IMR-90 (cell line): ENCODE results near the gene CLEC1A.

Experiments
- CEBPB ChIP-seq: IDR thresholded peaks from 2 replicates; pipeline ENCODE4 v1.6.1; 2012; ENCODE audit warnings: low read depth, low read length, improper control_type of control experiment
- CHD1 ChIP-seq: IDR thresholded peaks from 2 replicates; pipeline ENCODE4 v1.6.1; 2012; ENCODE audit warnings: low read depth, low read length, improper control_type of control experiment
- CTCF ChIP-seq: conservative IDR thresholded peaks from 2 replicates; pipeline ENCODE4 v1.5.1; 2012; ENCODE audit warnings: mild to moderate bottlenecking, low read depth, low read length, improper control_type of control experiment
- NFE2L2 ChIP-seq: fragments of 150-350 bp; IDR thresholded peaks from 2 replicates; pipeline ENCODE4 v1.6.1; 2016; ENCODE audit warnings: low read depth, mild to moderate bottlenecking, low read length
- POLR2A ChIP-seq: IDR thresholded peaks from 2 replicates; pipeline ENCODE4 v1.6.1; 2012; ENCODE audit warnings: mild to moderate bottlenecking, low read depth, low read length
- RFX5 ChIP-seq: IDR thresholded peaks from 2 replicates; pipeline ENCODE4 v1.8.0; 2012; ENCODE audit warnings: low read depth, mild to moderate bottlenecking, low read length, moderate library complexity

- TF ChIP-seq CTCF (no peak), CHD1 (no peak), POLR2A (no peak), CEBPB (no peak), RFX5 (no peak), NFE2L2 (no peak)
Observed at GRCh38 chr12:10136637-10137205, 37.9 kb upstream of the CLEC1A start.
